ENCODE results near the gene NOP53. TPM values are rescaled to one million over a fixed set of nuclear protein-coding genes. Genes with fewer than 3 reads are reported as not detected.

The NOP53 gene
- total and polyA plus RNA-seq, 2 of the 13 experiments (the other 11 are each of a cell fraction or from before 2014, with no cell fraction given), result 53.9 to 141 TPM

DNA sequence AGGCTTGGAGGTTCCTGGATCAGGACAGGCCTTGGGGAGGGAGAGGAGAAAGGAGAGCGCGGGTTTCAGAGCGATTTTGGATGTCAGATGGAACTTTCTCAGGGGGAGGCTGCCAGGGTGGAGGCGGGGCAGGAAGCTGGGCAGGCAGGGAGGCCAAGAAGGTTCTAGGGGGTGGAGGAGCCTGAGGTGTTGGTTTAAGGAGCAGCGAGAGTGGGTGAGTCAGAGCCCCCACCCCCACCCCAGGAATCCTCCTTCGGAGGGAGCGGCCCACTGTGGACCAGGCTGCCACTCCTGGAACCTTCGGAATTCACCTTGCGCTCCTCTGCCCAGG, 15.9 kb upstream of the NOP53 start:
- H3K27ac ChIP-seq (ENCODE audit: extremely low read length, insufficient read depth, low read length), result peak overlapping the region; percentile 54
- ATAC-seq (peak; percentile 30), FAIRE-seq (no peak), DNase-seq (ENCODE audit: low spot score) (no peak)
- 30% methylated on average over 8 of the region's 9 CpGs for WGBS (ENCODE audit: low lambda C conversion rate)
- H3K79me2 ChIP-seq (ENCODE audit: insufficient read depth, low read length), result no peaks in the 10 kb centered on the region
- intact Hi-C loops (cut with micrococcal nuclease; ENCODE audit: unreplicated experiment), result no loop called here
- CTCF ChIA-PET (ENCODE audit: low intra/inter-chr PET ratio, low total read pairs), result no interaction called here
- no peaks in the 10 kb centered on the region for H3K27me3 ChIP-seq (ENCODE audit: control insufficient read depth in 1 of 2, insufficient read depth in 2 of 2, low read length in 2 of 2)
- peaks cover 41% of the 10 kb centered on the region for H3K4me1 ChIP-seq (ENCODE audit: insufficient read depth, low read length)
- H3K4me3 ChIP-seq (replicated peaks in 1 of 3; ENCODE audit: insufficient read depth in 1 of 3, low read depth in 2 of 3, low read length in 3 of 3), result peak overlapping the region in 2 of 3 experiments; percentile 20 to 50; a peak in 3 of 6 replicates
- no peaks in the 10 kb centered on the region for H4K20me1 ChIP-seq (ENCODE audit: insufficient read depth, low read length)
- POLR2A ChIA-PET, result no interaction called here
- H3K9me3 ChIP-seq (ENCODE audit: low read length), result no peaks in the 10 kb centered on the region
- TF ChIP-seq MAZ (IDR thresholded peaks at IDR 0.05; ENCODE audit: borderline replicate concordance, low read depth, low read length) (peak; percentile 35; the same call in 1 of the 2 replicates), MAZ (CRISPR knock-in tag; IDR thresholded peaks at IDR 0.05; ENCODE audit: low read depth) (no peak), RFXAP (CRISPR knock-in tag; IDR thresholded peaks at IDR 0.05; ENCODE audit: borderline replicate concordance) (no peak)
- no peak overlapping the region for H2AFZ ChIP-seq (ENCODE audit: low read length)
- no TSS peak for BruUV-seq (replicated peaks)
- peak overlapping the region; percentile 65 for H3K4me2 ChIP-seq (ENCODE audit: low read depth, low read length)
- no peaks in the 10 kb centered on the region for H3K36me3 ChIP-seq (replicated peaks in 1 of 2; ENCODE audit: control insufficient read depth in 1 of 2, insufficient read depth in 2 of 2, low read length in 2 of 2)
- H3K9ac ChIP-seq (ENCODE audit: insufficient read depth, low read depth, low read length), result peak overlapping the region; percentile 12; the same call in 1 of the 2 replicates
- in situ Hi-C loops (cut with HindIII; ENCODE audit: extremely low pct_ligation_motif_present, low pct_unique_long_range_greater_than_20kb), result no loop called here

DNA sequence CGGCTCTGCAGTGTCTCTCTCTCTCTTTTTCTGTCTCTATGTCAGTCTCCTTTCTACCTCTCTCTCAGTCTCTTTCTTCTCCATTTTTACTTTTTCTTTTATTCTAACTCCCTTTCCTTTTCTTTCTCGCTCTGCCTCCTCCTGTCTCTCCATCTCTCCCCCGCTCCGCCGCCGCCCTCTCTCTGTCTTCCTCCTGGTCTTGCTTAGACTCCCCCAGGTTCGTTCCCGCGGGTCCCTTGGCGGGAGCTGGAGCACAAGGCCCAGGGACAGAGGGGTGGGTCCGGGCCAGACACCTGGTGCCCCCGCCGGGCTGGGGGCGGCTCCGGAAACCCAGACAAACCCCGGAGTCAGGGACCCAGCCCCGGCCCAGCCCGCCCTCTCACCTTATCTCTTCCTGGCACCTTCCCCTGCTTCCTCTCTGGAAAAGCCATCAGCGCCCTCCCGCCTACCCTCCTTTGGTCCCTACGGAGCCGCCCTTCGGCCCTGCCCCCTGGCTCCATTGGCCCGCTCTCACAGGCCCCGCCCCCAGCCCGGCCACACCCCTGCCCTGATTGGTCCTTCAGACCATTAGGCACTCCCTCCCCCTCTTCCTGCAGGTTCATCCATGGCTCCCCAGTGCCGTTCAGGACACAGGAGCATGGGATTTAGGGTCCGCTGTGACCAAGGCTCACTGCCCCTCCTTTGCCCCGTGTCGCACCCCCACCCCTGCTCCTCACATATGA, 15.4 kb upstream of the NOP53 start:
- CTCF ChIA-PET (ENCODE audit: low intra/inter-chr PET ratio, low total read pairs), result interaction anchor here (0.7 kb wide), 1 partner anchor 1382 kb away, joined by 3 read pairs; no protein-coding TSS in a partner anchor
- no peak overlapping the region for H2AFZ ChIP-seq (ENCODE audit: low read length)
- ATAC-seq, result peak; percentile 82
- no peaks in the 10 kb centered on the region for H3K27me3 ChIP-seq (ENCODE audit: control insufficient read depth in 1 of 2, insufficient read depth in 2 of 2, low read length in 2 of 2)
- peak; percentile 57 for DNase-seq (ENCODE audit: low spot score)
- FAIRE-seq, result no peak
- no peak overlapping the region for H3K27ac ChIP-seq (ENCODE audit: extremely low read length, insufficient read depth, low read length)
- H3K79me2 ChIP-seq (ENCODE audit: insufficient read depth, low read length), result no peaks in the 10 kb centered on the region
- no peak overlapping the region for H3K9ac ChIP-seq (ENCODE audit: insufficient read depth, low read depth, low read length)
- H3K4me1 ChIP-seq (ENCODE audit: insufficient read depth, low read length), result peaks cover 41% of the 10 kb centered on the region
- H3K36me3 ChIP-seq (replicated peaks in 1 of 2; ENCODE audit: control insufficient read depth in 1 of 2, insufficient read depth in 2 of 2, low read length in 2 of 2), result no peaks in the 10 kb centered on the region
- no peaks in the 10 kb centered on the region for H4K20me1 ChIP-seq (ENCODE audit: insufficient read depth, low read length)
- H3K4me3 ChIP-seq (replicated peaks in 1 of 3; ENCODE audit: insufficient read depth in 1 of 3, low read depth in 2 of 3, low read length in 3 of 3), result peak overlapping the region; percentile 26 to 50 (median 43); a peak in 4 of 6 replicates
- no peaks in the 10 kb centered on the region for H3K9me3 ChIP-seq (ENCODE audit: low read length)
- WGBS (ENCODE audit: low lambda C conversion rate), result 30% methylated on average over 27 of the region's 30 CpGs
- POLR2A ChIA-PET, result no interaction called here
- H3K4me2 ChIP-seq (ENCODE audit: low read depth, low read length), result peak overlapping the region; percentile 65
- BruUV-seq (replicated peaks), result no TSS peak
- intact Hi-C loops (cut with micrococcal nuclease; ENCODE audit: unreplicated experiment), result no loop called here
- in situ Hi-C loops (cut with HindIII; ENCODE audit: extremely low pct_ligation_motif_present, low pct_unique_long_range_greater_than_20kb), result no loop called here
- TF ChIP-seq KLF6 (CRISPR knock-in tag; IDR thresholded peaks at IDR 0.05), result no peak
- TF ChIP-seq, protein P1, sequence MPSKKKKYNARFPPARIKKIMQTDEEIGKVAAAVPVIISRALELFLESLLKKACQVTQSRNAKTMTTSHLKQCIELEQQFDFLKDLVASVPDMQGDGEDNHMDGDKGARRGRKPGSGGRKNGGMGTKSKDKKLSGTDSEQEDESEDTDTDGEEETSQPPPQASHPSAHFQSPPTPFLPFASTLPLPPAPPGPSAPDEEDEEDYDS (CRISPR knock-in tag; IDR thresholded peaks at IDR 0.05), result peak; percentile 37; the same call in 1 of the 2 replicates
- no peak for TF ChIP-seq ZBTB8A (CRISPR knock-in tag; IDR thresholded peaks at IDR 0.05; ENCODE audit: borderline replicate concordance, low read depth)
- no peak for TF ChIP-seq RBM39 (IDR thresholded peaks at IDR 0.05; ENCODE audit: low read depth, low read length, poor library complexity, severe bottlenecking)
- no peak for TF ChIP-seq ZNF674 (CRISPR knock-in tag; IDR thresholded peaks at IDR 0.05; ENCODE audit: low read depth)
- no peak for TF ChIP-seq NR3C1 (CRISPR knock-in tag; IDR thresholded peaks at IDR 0.05)
- no peak for TF ChIP-seq CENPX (CRISPR knock-in tag; IDR thresholded peaks at IDR 0.05)
- TF ChIP-seq SP2 (CRISPR knock-in tag; IDR thresholded peaks at IDR 0.05), result peak; percentile 72
- TF ChIP-seq ISL2 (CRISPR knock-in tag; IDR thresholded peaks at IDR 0.05), result no peak
- no peak for TF ChIP-seq ZFP36L2 (CRISPR knock-in tag; IDR thresholded peaks at IDR 0.05)
- TF ChIP-seq ZNF558 (CRISPR knock-in tag; IDR thresholded peaks at IDR 0.05; ENCODE audit: borderline replicate concordance), result no peak
- no peak for TF ChIP-seq ZNF713 (CRISPR knock-in tag; IDR thresholded peaks at IDR 0.05)
- peak; percentile 69 for TF ChIP-seq NFYB (CRISPR knock-in tag; IDR thresholded peaks at IDR 0.05)
- TF ChIP-seq ZNF878 (CRISPR knock-in tag; IDR thresholded peaks at IDR 0.05), result no peak
- TF ChIP-seq ARNT2 (CRISPR knock-in tag; IDR thresholded peaks at IDR 0.05; ENCODE audit: low read depth), result no peak
